Vagina (tissue), 2 donors: Measurements from ENCODE around the gene AMFR. TPM values are rescaled to one million over a fixed set of nuclear protein-coding genes. Genes with fewer than 3 reads are reported as not detected.

Source experiments
- DNase-seq, 2 donors: peaks; one replicate each; pipeline ENCODE4 v3.0.0-alpha.2; 2017; ENCODE audit errors: extremely low spot score in 2 of 2
- H3K27ac ChIP-seq: fragments of 200-600 bp; sonication (generic); one replicate; pipeline ENCODE4 v1.5.1; 2019
- H3K27me3 ChIP-seq: fragments of 200-600 bp; sonication (generic); one replicate; pipeline ENCODE4 v1.5.1; 2019
- H3K36me3 ChIP-seq, 2 donors: fragments of 200-600 bp; sonication (generic); one replicate each; pipeline ENCODE4 v1.5.1; 2017 to 2019
- H3K4me1 ChIP-seq: fragments of 200-600 bp; sonication (generic); one replicate; pipeline ENCODE4 v1.5.1; 2019
- H3K4me3 ChIP-seq, 2 donors: fragments of 200-600 bp; sonication (generic); 1 replicate in 1 of 2; 2 replicates in 1 of 2; pipeline ENCODE4 v1.5.1; 2016 to 2019
- H3K9me3 ChIP-seq: fragments of 200-600 bp; sonication (generic); one replicate; pipeline ENCODE4 v1.5.1; 2019
- POLR2A ChIP-seq, 2 donors: fragments of 450-650 bp; IDR thresholded peaks; one replicate each; pipeline ENCODE4 v1.6.1; 2017; ENCODE audit warnings: antibody characterized with exemption in 2 of 2, mild to moderate bottlenecking in 2 of 2, moderate library complexity in 2 of 2
- POLR2AphosphoS5 ChIP-seq, 2 donors: sonication (generic); formaldehyde crosslinking; IDR thresholded peaks; one replicate each; pipeline ENCODE4 v1.9.0; 2017; ENCODE audit warnings: antibody characterized with exemption in 2 of 2, mild to moderate bottlenecking in 2 of 2, low read depth in 1 of 2; ENCODE audit not compliant: insufficient read depth in 1 of 2
- intact Hi-C: fragments of 100-400 bp; cut with DNase I; formaldehyde crosslinking; loops from one replicate; pipeline ENCODE4 v1.15.1; 2023
- total RNA-seq: library from RNA; depleted of rRNA; stranded (reverse); fragments of >200 nt; gene quantifications from one replicate; pipeline ENCODE4 v1.2.3, GENCODE V29; 2016
- TF ChIP-seq, protein P1 (sequence below), 3 experiments: fragments of 450-650 bp in 2 of 3; fragments of 200-600 bp in 1 of 3; sonication (generic) in 1 of 3; IDR thresholded peaks; one replicate each; pipeline ENCODE4 v1.5.1; 2017 to 2019; ENCODE audit warnings: antibody characterized with exemption in 3 of 3, mild to moderate bottlenecking in 2 of 3, moderate library complexity in 2 of 3

The AMFR gene
- total RNA-seq, 1 donor from 2014 or later: 132 TPM

DNA sequence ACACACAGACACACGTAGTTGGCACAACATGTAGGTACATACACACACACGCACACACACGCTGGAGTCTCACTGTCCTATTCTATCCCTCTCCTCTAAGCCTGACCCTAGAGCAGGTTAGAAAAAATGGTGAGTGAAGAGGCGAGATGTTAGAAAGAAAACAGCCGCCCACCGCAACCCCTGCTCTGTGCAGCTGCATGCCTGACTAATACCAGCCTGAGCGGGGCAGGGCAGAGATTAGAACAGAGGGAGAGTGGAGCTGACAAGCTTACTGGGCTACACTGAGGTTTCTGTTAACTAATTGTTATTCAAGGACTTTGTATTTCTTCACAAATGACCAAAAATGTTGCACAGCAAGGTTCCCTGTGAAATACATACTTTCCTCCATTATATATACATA is 59.8 kb downstream of the AMFR start:
- Histone ChIP-seq H3K4me3 (no peak overlapping the region), H3K36me3 (peaks cover 0 to 56% of the 10 kb centered on the region in 2 donors), H3K27ac (no peak overlapping the region), H3K27me3 (no peaks in the 10 kb centered on the region), H3K4me1 (peaks cover 5% of the 10 kb centered on the region), H3K9me3 (no peaks in the 10 kb centered on the region)
- intact Hi-C loops: no loop called here
- no peak for DNase-seq
- TF ChIP-seq POLR2AphosphoS5 (IDR thresholded peaks at IDR 0.05; ENCODE audit: insufficient read depth in 1 of 2, low read depth in 1 of 2): no peak
- no peak for TF ChIP-seq POLR2A (IDR thresholded peaks at IDR 0.05)
- TF ChIP-seq, protein P1, sequence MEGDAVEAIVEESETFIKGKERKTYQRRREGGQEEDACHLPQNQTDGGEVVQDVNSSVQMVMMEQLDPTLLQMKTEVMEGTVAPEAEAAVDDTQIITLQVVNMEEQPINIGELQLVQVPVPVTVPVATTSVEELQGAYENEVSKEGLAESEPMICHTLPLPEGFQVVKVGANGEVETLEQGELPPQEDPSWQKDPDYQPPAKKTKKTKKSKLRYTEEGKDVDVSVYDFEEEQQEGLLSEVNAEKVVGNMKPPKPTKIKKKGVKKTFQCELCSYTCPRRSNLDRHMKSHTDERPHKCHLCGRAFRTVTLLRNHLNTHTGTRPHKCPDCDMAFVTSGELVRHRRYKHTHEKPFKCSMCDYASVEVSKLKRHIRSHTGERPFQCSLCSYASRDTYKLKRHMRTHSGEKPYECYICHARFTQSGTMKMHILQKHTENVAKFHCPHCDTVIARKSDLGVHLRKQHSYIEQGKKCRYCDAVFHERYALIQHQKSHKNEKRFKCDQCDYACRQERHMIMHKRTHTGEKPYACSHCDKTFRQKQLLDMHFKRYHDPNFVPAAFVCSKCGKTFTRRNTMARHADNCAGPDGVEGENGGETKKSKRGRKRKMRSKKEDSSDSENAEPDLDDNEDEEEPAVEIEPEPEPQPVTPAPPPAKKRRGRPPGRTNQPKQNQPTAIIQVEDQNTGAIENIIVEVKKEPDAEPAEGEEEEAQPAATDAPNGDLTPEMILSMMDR (IDR thresholded peaks at IDR 0.05): no peak

- intact Hi-C loops: no loop called here
- Histone ChIP-seq H3K27me3 (no peaks in the 10 kb centered on the region), H3K9me3 (no peaks in the 10 kb centered on the region), H3K36me3 (peaks cover 0 to 56% of the 10 kb centered on the region in 2 donors), H3K4me1 (no peaks in the 10 kb centered on the region), H3K4me3 (no peak overlapping the region), H3K27ac (no peak overlapping the region)
- TF ChIP-seq, protein P1 (IDR thresholded peaks at IDR 0.05): no peak
- TF ChIP-seq POLR2A (IDR thresholded peaks at IDR 0.05) (no peak), POLR2AphosphoS5 (IDR thresholded peaks at IDR 0.05; ENCODE audit: insufficient read depth in 1 of 2, low read depth in 1 of 2) (no peak)
- DNase-seq: no peak
These were observed 60.5 kb downstream of the AMFR start for GRCh38 chr16:56364865-56365264.

DNA sequence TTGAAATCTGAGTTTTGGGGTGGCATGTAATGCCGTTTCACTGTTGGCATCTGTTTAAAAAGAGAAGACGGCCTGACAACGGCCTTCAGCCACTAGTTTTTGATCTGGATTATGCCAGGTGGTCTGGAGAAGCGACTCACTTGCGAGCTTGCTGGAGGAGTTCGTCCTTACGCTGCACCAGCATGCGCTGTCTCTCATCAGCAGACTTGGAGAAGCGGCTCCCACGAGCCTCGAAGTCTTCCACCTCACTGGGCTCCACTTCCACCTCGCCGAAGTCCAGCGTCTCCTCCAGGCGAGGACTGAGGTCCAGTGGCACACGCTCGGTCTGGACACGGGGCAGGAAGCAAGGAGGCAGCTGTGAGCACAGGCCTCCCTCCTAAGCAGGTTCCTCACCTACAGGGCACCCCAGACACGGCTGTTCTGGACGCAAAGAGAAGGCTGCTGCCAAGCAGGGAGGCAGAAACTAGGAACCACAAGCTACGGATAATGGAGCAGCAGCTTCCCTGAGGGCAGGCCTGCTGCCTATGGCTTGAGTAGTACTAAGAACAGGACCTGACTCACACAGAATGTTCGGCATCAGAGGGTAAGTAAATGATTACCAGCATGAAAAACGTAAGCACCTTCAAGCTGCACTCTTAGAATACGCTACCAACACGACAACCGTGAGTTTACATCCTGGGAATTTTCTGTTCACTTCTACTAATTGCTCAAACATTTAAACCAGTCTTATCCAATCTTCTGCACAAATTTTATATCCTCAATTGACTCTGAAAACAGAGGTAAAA is 61.4 kb downstream of the AMFR start:
- DNase-seq: peak in 1 of 2 donors; percentile 71
- no peaks in the 10 kb centered on the region for H3K9me3 ChIP-seq
- H3K27me3 ChIP-seq: no peaks in the 10 kb centered on the region
- peaks cover 0 to 56% of the 10 kb centered on the region in 2 donors for H3K36me3 ChIP-seq
- H3K4me3 ChIP-seq: no peak overlapping the region
- intact Hi-C loops: no loop called here
- no peaks in the 10 kb centered on the region for H3K4me1 ChIP-seq
- TF ChIP-seq POLR2AphosphoS5 (IDR thresholded peaks at IDR 0.05; ENCODE audit: insufficient read depth in 1 of 2, low read depth in 1 of 2) (no peak), POLR2A (IDR thresholded peaks at IDR 0.05) (no peak)
- TF ChIP-seq, protein P1 (IDR thresholded peaks at IDR 0.05): no peak
- H3K27ac ChIP-seq: no peak overlapping the region

GRCh38 chr16:56363181-56363716 is 62.1 kb downstream of the AMFR start:
- DNase-seq: peak in 1 of 2 donors; percentile 80
- H3K36me3 ChIP-seq: peaks cover 0 to 49% of the 10 kb centered on the region in 2 donors
- no peaks in the 10 kb centered on the region for H3K27me3 ChIP-seq
- no peak overlapping the region for H3K27ac ChIP-seq
- H3K9me3 ChIP-seq: no peaks in the 10 kb centered on the region
- H3K4me1 ChIP-seq: no peaks in the 10 kb centered on the region
- no peak overlapping the region for H3K4me3 ChIP-seq
- TF ChIP-seq, protein P1 (IDR thresholded peaks at IDR 0.05): no peak
- intact Hi-C loops: no loop called here

DNA sequence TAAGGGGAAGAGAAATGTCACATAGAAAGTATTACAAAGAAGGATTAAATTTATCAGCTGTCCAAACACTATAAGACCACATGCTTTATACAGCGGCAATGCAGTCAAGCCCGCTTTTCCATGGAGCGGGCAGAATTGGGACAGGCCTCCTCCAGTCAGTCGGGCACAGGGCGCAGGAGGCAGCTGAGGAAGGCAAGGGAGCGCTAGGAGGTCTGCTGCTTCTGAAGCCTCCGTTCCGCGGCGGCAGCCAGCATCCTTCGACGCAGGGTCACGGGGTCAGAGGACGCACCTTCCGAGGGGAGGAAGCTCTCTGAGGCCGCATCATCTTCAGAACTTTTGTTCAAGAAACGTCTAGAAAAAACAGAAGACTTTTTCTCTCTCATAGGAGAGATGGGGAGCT is 62.6 kb downstream of the AMFR start:
- DNase-seq: peak in 1 of 2 donors; percentile 65
- Histone ChIP-seq H3K36me3 (peaks cover 0 to 44% of the 10 kb centered on the region in 2 donors), H3K9me3 (no peaks in the 10 kb centered on the region), H3K27ac (no peak overlapping the region), H3K4me3 (no peak overlapping the region), H3K27me3 (no peaks in the 10 kb centered on the region), H3K4me1 (peaks cover 3% of the 10 kb centered on the region)
- TF ChIP-seq, protein P1 (IDR thresholded peaks at IDR 0.05): no peak
- TF ChIP-seq POLR2AphosphoS5 (IDR thresholded peaks at IDR 0.05; ENCODE audit: insufficient read depth in 1 of 2, low read depth in 1 of 2) (no peak), POLR2A (IDR thresholded peaks at IDR 0.05) (no peak)
- intact Hi-C loops: no loop called here
